ENCODE results near the gene SORCS2. TPM values are rescaled to one million over a fixed set of nuclear protein-coding genes. Genes with fewer than 3 reads are reported as not detected.

The SORCS2 gene
- total and polyA plus RNA-seq, 2 of the 8 experiments (the other 6 are each of a cell fraction or from before 2014, with no cell fraction given) = 0.36 to 1.8 TPM

DNA sequence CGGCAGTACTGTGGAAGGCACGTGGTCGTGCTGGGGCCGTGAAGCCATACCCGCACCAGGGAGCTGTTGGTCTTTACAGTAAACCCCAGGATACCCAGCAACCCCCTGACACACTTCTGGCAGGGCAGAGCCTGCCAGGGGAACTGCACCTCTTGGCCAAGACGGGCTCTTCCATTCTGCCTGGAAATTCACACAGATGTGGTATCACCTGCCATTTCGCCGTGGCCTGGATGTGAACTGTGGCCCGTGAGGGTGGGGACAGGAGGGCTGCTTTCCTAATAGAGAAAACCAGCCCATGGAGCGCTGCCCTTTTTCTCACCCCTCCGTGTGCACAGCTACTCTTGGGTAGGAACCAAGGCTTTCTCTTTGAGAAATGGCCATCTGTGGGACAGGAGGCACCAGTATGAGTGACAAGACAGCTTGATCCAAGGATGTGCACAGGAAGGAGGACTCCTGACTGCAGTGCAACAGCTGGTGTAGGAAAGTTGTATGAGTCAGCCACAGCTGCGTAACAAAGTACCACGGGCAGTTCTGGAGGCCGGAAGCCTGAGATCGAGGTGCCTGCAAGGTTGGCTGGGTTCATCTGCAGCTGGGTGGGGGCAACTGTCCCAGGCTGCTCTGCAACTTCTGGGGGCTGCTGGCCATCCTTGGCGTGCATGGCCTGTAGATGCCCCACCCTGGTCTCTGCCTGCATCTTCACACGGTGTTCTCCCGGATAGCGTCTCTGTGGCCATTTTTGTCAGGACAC lies 146.7 kb downstream of the SORCS2 start (continued):
- no peak for TF ChIP-seq SUZ12 (IDR thresholded peaks at IDR 0.05; ENCODE audit: low read length)
- no peak for TF ChIP-seq SP4 (IDR thresholded peaks at IDR 0.05; ENCODE audit: low read length)
